Heart left ventricle (tissue), 13 donors: ENCODE measurements around the gene PRKCA.

Source experiments
- POLR2A ChIP-seq, 2 donors: fragments of 450-650 bp; IDR thresholded peaks; one replicate each; pipeline ENCODE4 v1.6.1; 2017; ENCODE audit warnings: antibody characterized with exemption in 2 of 2, mild to moderate bottlenecking in 2 of 2, moderate library complexity in 2 of 2
- TF ChIP-seq, protein P1 (sequence below), 12 donors: fragments of 200-600 bp; sonication (generic) in 4 of 12; IDR thresholded peaks; one replicate each; pipeline versions ENCODE4 v1.5.0 to v1.8.0; 2018 to 2022; ENCODE audit warnings: antibody characterized with exemption in 12 of 12, mild to moderate bottlenecking in 5 of 12
- donor health status: ischemic (EF 13 %, LVEDD 7.1; RV severe dilation, severe dysfunction).
- donor health status: DM: no; HTN: yes; CAD: no.
- donor health status: DM: no; HTN: no; CAD: no.
- donor health status: ischemic (EF 25% LVEDD 6.9; RV normal size, moderate dysfunction).
- donor health status: ischemic (EF 25% LVEDD 5.7; RV mildly dilated, moderate dysfunction).
- donor health status: ischemic (EF 35%, LVEDD 5.7; RV mildly dilated, moderate dysfunction).
- donor health status: nonischemic (EF 11% LVEDD 7.7; RV severe dilation, severe dysfunction).
- donor health status: DM: yes; HTN: yes; CAD: no.
- donor health status: PGD.
- donor health status: ischemic (EF 29% LVEDD 5.4; RV normal size, mild dysfunction).
- donor health status: nonischemic (EF 23%, LVEDD 6.1; RV moderate dilation, normal function).

DNA sequence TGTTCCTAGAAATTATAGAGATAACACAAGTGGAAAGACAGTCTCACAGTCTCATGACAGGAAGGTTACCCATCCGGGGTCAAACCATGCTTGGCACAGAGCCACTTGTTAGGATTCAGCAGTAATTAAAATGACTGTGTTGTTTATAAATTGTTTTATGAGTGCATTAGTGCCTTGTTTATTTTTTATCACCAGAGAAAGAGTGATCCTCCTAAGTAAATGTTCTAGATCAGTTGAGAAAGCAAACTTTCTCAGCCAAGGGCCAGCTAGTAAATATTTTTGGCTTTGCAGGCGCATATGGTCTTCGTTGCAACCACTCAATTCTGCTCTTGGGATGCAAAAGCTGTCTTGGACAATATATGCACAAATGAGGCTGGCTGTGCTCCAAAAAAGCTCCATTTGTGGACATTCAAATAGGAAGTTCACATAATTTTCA is 278.6 kb downstream of the PRKCA start:
- TF ChIP-seq, protein P1, sequence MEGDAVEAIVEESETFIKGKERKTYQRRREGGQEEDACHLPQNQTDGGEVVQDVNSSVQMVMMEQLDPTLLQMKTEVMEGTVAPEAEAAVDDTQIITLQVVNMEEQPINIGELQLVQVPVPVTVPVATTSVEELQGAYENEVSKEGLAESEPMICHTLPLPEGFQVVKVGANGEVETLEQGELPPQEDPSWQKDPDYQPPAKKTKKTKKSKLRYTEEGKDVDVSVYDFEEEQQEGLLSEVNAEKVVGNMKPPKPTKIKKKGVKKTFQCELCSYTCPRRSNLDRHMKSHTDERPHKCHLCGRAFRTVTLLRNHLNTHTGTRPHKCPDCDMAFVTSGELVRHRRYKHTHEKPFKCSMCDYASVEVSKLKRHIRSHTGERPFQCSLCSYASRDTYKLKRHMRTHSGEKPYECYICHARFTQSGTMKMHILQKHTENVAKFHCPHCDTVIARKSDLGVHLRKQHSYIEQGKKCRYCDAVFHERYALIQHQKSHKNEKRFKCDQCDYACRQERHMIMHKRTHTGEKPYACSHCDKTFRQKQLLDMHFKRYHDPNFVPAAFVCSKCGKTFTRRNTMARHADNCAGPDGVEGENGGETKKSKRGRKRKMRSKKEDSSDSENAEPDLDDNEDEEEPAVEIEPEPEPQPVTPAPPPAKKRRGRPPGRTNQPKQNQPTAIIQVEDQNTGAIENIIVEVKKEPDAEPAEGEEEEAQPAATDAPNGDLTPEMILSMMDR (IDR thresholded peaks at IDR 0.05) = no peak
- TF ChIP-seq POLR2A (IDR thresholded peaks at IDR 0.05) = no peak
